ENCODE measurements around the gene GRHL3. TPM values are rescaled to one million over a fixed set of nuclear protein-coding genes. Genes with fewer than 3 reads are reported as not detected.

Gene GRHL3
- polyA plus RNA-seq, 6 donors from 2014 or later: not detected

DNA sequence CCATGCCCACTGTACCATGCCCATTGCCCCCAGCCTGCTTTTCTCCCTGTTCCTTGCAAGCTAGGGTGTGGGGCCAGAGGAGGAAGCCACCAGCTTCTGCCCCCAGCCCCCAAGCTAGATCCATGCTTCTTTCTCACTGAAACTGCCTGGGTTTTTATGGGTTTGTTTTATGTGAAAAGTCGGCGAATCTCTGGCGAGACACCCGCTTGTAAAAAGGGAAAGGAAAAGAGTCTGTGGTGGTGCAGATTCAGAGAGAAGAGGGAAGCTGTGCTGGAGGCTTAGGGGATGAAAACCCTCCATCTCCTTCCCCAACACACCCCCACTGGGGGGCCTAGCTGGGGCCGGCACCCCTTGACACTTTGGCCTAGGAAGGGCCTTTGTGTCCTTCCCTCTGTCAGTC, 26.2 kb downstream of the GRHL3 start:
- Mint-ChIP-seq H3K4me1 (peaks cover 0 to 2% (median 0%) of the 10 kb centered on the region in 3 donors), H3K27ac (peak overlapping the region in 1 of 6 donors; percentile 47), H3K4me3 (no peak overlapping the region), H3K27me3 (peaks cover 0 to 48% (median 20%) of the 10 kb centered on the region in 3 donors), H3K36me3 (no peaks in the 10 kb centered on the region), H3K9me3 (no peaks in the 10 kb centered on the region)
- DNase-seq: no peak
- ATAC-seq (ENCODE audit: low read depth in 2 of 2): no peak

DNA sequence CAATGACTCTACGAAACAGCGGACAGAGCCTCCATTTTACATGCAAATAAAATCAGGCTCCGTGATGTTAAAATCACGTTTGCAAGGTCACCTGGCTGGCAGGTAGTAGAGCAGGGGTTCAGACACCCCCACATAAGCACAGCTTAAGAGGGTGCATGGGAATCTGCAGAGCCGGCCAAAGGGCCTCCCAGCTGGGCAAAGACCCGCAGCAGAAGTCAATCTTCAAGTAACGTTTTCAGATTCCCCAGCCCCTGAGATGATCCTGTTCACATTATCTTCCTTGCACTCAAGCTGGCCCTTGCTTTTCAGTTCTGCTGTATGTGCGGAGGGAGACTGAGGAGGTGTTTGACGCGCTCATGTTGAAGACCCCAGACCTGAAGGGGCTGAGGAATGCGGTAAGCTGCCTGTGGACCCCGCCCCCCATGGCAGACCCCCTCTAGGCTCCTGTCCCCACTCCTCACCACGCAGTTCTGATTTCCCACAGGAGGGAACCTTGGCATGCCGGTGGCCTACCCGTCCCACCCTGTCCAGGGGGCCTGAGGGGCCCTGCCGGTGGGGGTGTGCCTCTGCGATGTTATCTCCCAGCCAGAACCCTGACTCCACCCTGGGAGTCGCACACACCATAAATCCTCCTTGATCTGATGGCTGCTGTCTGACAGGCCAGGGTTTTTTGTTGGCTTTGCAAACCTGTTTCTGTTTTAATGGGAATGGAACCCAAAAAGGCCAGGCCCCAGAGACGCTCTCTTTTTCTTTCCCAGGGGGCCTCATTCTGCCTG, 28.2 kb downstream of the GRHL3 start:
- no peak overlapping the region for H3K4me3 Mint-ChIP-seq
- no peaks in the 10 kb centered on the region for H3K9me3 Mint-ChIP-seq
- peaks cover 0 to 37% (median 14%) of the 10 kb centered on the region in 3 donors for H3K27me3 Mint-ChIP-seq
- H3K27ac Mint-ChIP-seq: no peak overlapping the region
- ATAC-seq (ENCODE audit: low read depth in 2 of 2) (no peak), DNase-seq (no peak)
- peaks cover 0 to 6% (median 0%) of the 10 kb centered on the region in 3 donors for H3K4me1 Mint-ChIP-seq
- no peaks in the 10 kb centered on the region for H3K36me3 Mint-ChIP-seq

DNA sequence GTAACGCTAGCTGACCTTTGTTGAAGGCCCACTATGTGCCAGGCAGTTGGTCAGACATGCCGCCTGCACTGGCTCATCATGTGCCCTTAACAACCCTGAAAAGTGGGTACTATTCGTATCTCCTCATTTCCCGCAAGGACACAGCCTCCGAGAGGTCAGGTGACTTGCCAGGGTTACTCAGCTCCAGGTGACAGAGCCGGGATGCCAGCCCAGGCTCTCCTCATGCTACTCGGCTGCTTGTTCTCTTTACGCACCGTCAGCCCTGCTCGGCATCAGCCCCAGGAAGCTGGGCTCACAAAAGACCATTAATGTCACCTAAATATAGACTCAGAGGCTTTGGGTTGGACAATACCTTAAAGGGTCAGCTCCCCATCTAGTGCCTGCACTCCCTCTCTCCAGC, 29.0 kb downstream of the GRHL3 start:
- no peak for DNase-seq
- Mint-ChIP-seq H3K4me3 (no peak overlapping the region), H3K27ac (no peak overlapping the region), H3K4me1 (peaks cover 0 to 6% (median 0%) of the 10 kb centered on the region in 3 donors), H3K27me3 (peaks cover 0 to 30% (median 14%) of the 10 kb centered on the region in 3 donors), H3K9me3 (no peaks in the 10 kb centered on the region), H3K36me3 (no peaks in the 10 kb centered on the region)
- no peak for ATAC-seq (ENCODE audit: low read depth in 2 of 2)

DNA sequence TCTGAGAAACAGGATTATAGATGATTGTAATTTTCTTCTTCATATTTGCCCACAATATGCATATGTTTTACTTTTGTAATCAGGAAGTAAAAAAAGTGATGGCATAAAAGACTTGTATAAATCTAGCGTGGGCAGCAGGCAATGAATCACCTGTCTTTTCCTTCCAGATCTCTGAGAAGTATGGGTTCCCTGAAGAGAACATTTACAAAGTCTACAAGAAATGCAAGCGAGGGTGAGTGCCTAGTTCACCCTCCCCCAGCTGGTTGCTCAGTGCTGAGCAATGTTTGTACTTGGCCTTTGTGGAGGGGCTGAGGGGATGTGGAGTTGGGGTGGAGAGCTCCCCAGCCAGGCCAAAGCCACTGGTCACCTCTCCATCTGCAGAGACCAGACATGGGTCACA, 30.7 kb downstream of the GRHL3 start:
- H3K36me3 Mint-ChIP-seq: no peaks in the 10 kb centered on the region
- H3K27ac Mint-ChIP-seq: no peak overlapping the region
- H3K4me3 Mint-ChIP-seq: no peak overlapping the region
- DNase-seq: no peak
- H3K27me3 Mint-ChIP-seq: peaks cover 0 to 24% (median 14%) of the 10 kb centered on the region in 3 donors
- H3K4me1 Mint-ChIP-seq: peaks cover 0 to 6% (median 0%) of the 10 kb centered on the region in 3 donors
- ATAC-seq (ENCODE audit: low read depth in 2 of 2): no peak
- no peaks in the 10 kb centered on the region for H3K9me3 Mint-ChIP-seq

DNA sequence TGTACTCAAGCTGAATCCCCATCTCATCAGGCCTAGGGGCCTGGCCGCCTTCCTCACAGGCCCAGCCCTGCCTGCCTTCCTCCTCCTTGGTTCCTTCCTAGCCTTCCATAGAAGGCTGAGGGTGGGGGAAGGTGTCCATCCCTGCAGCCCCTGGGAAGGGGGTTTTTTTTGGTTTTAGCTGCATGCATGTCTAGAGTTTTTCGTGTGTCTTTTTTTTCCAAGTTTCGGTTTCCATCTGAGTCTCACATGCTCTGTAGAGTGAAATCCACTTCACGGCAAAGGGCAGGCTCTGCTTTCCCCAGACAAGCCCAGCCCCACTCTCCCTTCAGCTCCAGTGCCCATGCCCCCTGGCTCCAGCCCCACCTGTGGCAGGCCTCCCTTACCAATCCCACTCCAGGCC, 32.1 kb downstream of the GRHL3 start:
- Mint-ChIP-seq H3K36me3 (no peaks in the 10 kb centered on the region), H3K4me3 (peak overlapping the region in 1 of 8 donors; percentile 36), H3K27ac (peak overlapping the region in 1 of 6 donors; percentile 38), H3K4me1 (peaks cover 0 to 6% (median 0%) of the 10 kb centered on the region in 3 donors), H3K27me3 (peaks cover 0 to 19% (median 14%) of the 10 kb centered on the region in 3 donors), H3K9me3 (no peaks in the 10 kb centered on the region)
- no peak for DNase-seq
- no peak for ATAC-seq (ENCODE audit: low read depth in 2 of 2)

DNA sequence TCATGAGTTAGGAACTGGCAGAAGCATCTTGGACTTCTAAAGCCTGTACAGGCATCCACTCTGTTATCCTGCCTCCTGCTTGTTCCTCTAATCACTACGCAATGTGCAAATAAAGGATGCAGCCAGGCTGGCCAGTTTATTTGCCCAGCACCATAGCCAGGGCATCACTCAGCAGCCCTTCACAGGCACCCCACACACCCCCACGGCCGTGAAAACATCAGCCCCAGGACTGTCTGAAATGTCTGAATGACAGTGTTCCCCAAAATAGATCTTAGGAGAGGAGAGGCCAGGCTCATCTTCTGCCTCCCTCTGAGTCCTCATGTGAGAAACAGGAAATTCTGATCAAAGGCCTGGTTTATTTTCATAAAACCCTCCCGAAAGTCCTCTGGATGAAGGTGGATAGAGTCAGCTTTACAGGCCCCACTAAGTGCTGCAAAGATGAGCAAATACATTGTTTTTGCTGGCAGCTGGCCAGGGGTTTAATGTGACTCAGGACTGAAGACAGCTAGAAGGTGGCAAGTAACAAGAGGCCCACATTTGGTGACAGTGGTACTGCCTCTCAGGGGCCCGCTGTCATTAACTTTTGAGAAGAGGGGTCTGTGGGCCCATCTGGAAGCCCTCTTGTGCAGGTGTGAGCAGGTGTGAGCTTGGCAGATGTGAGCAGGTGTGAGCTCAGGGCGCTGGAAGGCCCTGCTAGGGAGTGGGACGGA, 32.9 kb downstream of the GRHL3 start:
- H3K4me1 Mint-ChIP-seq: peaks cover 0 to 6% (median 0%) of the 10 kb centered on the region in 3 donors
- peaks cover 0 to 15% (median 14%) of the 10 kb centered on the region in 3 donors for H3K27me3 Mint-ChIP-seq
- DNase-seq (no peak), ATAC-seq (ENCODE audit: low read depth in 2 of 2) (no peak)
- no peaks in the 10 kb centered on the region for H3K9me3 Mint-ChIP-seq
- H3K4me3 Mint-ChIP-seq: no peak overlapping the region
- peak overlapping the region in 1 of 6 donors; percentile 71 for H3K27ac Mint-ChIP-seq
- no peaks in the 10 kb centered on the region for H3K36me3 Mint-ChIP-seq

DNA sequence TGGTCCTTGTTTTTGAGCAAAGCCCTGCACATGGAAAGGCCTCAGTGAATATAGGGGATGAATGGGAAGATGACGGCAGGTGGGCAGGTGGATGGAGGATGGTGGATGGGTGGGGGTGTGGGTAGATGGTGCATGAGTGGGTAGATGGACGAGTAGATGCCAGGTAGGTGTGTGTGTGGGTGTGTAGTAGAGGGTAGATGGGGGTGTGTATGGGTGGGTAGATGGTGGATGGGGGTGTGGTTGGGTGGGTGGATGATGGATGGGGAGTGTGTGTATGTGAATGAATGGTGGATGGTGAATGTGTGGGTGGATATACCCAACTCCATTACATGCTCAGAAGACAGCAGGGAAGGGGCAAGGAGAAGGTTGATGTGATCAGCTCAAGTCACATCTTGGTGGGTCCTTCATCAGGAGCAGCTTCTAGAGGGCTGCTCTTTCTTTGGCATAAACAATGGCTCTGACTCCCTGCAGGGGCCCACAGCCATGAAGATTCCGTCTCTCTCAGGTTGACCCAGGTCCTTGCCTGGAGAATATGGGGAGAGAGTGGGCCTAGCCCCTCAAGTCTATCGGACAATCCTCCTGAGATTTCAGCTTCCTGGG, 34.2 kb downstream of the GRHL3 start:
- Mint-ChIP-seq H3K36me3 (peaks cover 6 to 7% of the 10 kb centered on the region in 2 donors), H3K4me1 (peaks cover 0 to 6% (median 0%) of the 10 kb centered on the region in 3 donors), H3K27ac (peak overlapping the region in 1 of 6 donors; percentile 27), H3K4me3 (no peak overlapping the region), H3K27me3 (peaks cover 0 to 3% (median 2%) of the 10 kb centered on the region in 3 donors), H3K9me3 (no peaks in the 10 kb centered on the region)
- no peak for ATAC-seq (ENCODE audit: low read depth in 2 of 2)
- DNase-seq: no peak

DNA sequence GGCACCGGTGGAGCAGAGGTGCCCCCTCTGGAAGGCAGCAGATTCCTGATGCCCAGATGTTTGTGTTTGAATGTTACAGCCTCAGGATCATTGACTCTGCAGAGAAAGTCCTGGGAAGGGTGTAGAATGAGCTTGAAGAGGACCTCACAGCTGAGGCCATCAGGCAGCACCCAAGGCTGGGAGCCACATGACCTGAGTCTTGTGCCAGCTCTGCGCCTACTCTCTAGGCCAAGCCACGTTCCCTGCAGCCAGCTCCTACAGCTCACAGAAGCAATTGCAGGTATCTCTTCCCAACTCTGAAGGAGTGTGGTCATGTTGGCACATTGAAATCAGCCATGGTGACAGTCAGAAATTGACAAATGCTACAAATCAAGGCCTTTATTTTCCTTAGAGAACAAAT, 36.3 kb downstream of the GRHL3 start:
- Mint-ChIP-seq H3K27ac (peak overlapping the region in 1 of 6 donors; percentile 51), H3K27me3 (no peaks in the 10 kb centered on the region), H3K4me3 (no peak overlapping the region), H3K4me1 (peaks cover 0 to 3% (median 0%) of the 10 kb centered on the region in 3 donors), H3K9me3 (no peaks in the 10 kb centered on the region), H3K36me3 (peaks cover 7% of the 10 kb centered on the region in 2 donors)
- DNase-seq (no peak), ATAC-seq (ENCODE audit: low read depth in 2 of 2) (no peak)

DNA sequence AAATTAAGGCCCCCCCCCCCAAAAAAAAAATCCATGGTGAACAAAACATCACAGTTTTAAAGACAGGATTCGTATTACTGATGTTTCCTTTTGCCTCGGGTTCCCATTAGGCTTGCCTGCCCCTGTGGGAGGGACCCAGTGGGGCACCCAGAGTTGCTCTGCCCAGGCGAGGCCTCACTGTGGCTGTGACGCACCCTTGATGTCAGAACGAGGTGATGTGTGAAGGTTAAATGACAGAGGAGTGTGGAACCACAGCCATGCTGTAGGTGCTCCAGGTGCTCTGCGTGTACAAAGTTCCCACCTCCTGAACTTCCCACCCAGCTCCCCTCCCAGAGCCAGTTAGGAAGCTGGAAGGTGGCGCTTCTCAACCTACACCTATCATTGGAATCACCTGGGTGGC, 37.9 kb downstream of the GRHL3 start:
- no peaks in the 10 kb centered on the region for H3K9me3 Mint-ChIP-seq
- no peaks in the 10 kb centered on the region for H3K4me1 Mint-ChIP-seq
- H3K27ac Mint-ChIP-seq: no peak overlapping the region
- no peak overlapping the region for H3K4me3 Mint-ChIP-seq
- DNase-seq: no peak
- ATAC-seq (ENCODE audit: low read depth in 2 of 2): no peak
- no peaks in the 10 kb centered on the region for H3K27me3 Mint-ChIP-seq
- H3K36me3 Mint-ChIP-seq: peaks cover 7 to 11% of the 10 kb centered on the region in 2 donors

DNA sequence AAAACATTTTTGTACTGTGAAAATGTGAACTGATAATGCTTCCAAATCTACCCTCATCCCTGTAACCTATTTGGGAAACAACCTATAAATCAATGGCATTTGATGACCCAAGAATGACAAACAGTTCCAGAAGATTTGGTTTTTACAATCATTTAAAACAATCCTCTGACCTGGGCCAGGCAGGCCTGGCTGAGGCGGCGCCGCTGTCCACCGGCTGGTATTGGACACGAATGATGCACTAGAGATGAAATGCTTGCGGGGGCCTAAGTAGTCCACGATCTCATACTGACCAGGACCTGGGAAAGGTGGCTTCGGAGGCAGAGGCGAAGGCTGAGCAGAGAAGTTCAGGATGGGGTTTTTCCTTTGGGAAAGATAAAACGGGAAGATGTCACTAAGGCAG, 41.5 kb downstream of the GRHL3 start:
- peaks cover 7 to 11% of the 10 kb centered on the region in 2 donors for H3K36me3 Mint-ChIP-seq
- DNase-seq (no peak), ATAC-seq (ENCODE audit: low read depth in 2 of 2) (no peak)
- no peak overlapping the region for H3K4me3 Mint-ChIP-seq
- no peaks in the 10 kb centered on the region for H3K9me3 Mint-ChIP-seq
- H3K27me3 Mint-ChIP-seq: no peaks in the 10 kb centered on the region
- peak overlapping the region in 1 of 6 donors; percentile 34 for H3K27ac Mint-ChIP-seq
- no peaks in the 10 kb centered on the region for H3K4me1 Mint-ChIP-seq

DNA sequence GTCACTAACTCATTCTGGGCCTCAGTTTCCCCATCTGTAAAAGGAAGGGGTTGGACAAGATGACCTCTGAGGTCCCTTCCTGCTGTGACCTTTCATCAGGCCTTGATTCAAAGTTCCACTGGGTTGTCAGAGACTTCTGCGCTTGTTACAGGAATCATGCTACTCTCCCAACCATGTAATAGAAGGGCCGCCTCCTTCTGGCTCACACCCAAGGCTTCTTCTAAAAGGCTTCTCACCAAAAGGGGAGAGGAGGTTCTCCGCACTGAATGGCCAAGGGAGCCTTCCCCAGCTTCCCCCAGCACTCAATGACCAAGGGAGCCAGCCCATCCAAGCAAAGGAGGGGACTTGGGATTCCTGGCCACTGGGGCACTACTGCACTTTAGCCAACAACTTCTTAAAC, 42.7 kb downstream of the GRHL3 start:
- Mint-ChIP-seq H3K36me3 (peaks cover 7 to 16% of the 10 kb centered on the region in 2 donors), H3K4me1 (no peaks in the 10 kb centered on the region), H3K27me3 (no peaks in the 10 kb centered on the region), H3K4me3 (no peak overlapping the region), H3K9me3 (no peaks in the 10 kb centered on the region), H3K27ac (no peak overlapping the region)
- no peak for DNase-seq
- ATAC-seq (ENCODE audit: low read depth in 2 of 2): no peak

DNA sequence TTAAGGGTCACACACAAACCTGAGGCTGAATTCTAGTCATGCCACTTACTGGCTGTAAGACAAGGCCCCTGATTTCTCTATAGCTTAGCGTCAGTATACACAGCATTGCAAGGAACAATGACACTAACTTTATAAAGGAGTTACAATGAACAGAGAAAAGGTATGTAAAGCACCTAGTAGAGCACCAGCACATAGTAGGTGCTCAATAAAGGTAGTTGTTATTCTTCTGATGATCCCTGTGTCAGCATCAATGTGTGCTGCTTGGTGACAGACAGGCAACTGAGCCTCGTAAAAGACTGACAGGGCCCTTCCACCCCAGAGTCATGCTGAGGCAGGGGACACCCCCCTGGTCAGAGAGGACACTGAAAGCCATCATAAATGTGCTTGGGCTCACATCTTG, 43.2 kb downstream of the GRHL3 start:
- ATAC-seq (ENCODE audit: low read depth in 2 of 2) (no peak), DNase-seq (no peak)
- Mint-ChIP-seq H3K4me1 (no peaks in the 10 kb centered on the region), H3K27ac (no peak overlapping the region), H3K4me3 (no peak overlapping the region), H3K27me3 (no peaks in the 10 kb centered on the region), H3K9me3 (no peaks in the 10 kb centered on the region), H3K36me3 (peaks cover 7 to 16% of the 10 kb centered on the region in 2 donors)

DNA sequence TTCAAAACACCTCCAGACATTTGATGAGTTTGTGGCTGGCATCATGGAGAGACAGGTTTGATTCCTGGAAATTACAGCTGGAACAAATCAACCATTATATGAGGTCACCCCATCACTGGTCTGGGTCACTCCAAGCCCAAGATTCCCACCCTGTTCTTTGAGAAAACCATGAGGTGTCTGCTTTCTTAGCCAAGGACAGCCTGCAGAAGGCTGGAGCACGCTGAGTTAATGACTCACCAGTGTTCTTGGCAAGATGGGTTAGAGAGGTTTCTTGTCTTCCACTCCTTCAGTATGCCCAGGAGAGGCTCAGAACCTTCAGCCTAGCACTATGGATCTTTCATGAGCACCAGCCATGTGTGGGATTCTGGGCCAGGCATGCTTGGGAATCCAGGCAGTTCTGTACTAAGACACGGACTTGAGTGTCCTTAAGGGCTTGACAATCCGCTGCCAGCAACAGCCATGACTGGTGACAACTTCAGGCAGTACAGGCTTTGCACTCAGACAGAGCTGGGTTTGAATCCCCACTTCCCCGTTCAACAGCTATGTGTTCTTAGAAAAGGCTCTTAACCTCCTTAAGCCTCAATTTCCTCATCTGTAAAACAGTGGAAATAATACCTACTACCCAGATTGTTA, 43.9 kb downstream of the GRHL3 start:
- no peak overlapping the region for H3K4me3 Mint-ChIP-seq
- H3K4me1 Mint-ChIP-seq: no peaks in the 10 kb centered on the region
- no peak for DNase-seq
- H3K27ac Mint-ChIP-seq: no peak overlapping the region
- H3K36me3 Mint-ChIP-seq: peaks cover 1 to 10% of the 10 kb centered on the region in 2 donors
- ATAC-seq (ENCODE audit: low read depth in 2 of 2): no peak
- H3K27me3 Mint-ChIP-seq: no peaks in the 10 kb centered on the region
- no peaks in the 10 kb centered on the region for H3K9me3 Mint-ChIP-seq
